ENCODE results near the gene ATP5F1E.
"Not testable (repeated sequence)": the region's sequence is repeated elsewhere in the genome, so short reads cannot be mapped to it uniquely, and the experiment has no call there.

The ATP5F1E gene

DNA sequence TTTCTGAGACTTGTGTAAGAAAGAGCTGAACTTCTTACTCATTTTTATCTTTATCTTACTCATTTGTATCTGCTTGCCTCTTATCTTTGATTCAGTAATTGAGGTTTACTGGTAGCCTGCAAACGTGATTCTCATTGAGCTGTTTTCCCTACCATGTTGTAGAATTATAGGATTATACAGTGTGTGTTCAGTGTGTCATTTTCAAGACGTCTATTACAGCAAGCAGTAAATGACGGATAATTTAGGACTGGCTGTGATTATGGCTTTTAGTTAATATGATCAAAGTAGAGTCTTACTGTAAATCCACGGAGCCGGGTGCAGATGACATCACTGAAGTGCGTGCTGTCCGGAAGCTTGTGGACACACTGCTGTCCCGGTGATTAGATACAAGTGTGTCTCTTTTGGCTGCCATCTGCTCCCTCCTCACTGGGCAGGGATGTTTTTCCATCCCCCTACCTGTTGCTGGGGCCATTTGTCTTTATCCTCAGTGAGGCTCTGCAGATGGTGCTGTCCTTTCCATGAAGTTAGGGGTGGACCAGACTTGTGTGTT, 45.1 kb downstream of the ATP5F1E start:
- no peak for DNase-seq

DNA sequence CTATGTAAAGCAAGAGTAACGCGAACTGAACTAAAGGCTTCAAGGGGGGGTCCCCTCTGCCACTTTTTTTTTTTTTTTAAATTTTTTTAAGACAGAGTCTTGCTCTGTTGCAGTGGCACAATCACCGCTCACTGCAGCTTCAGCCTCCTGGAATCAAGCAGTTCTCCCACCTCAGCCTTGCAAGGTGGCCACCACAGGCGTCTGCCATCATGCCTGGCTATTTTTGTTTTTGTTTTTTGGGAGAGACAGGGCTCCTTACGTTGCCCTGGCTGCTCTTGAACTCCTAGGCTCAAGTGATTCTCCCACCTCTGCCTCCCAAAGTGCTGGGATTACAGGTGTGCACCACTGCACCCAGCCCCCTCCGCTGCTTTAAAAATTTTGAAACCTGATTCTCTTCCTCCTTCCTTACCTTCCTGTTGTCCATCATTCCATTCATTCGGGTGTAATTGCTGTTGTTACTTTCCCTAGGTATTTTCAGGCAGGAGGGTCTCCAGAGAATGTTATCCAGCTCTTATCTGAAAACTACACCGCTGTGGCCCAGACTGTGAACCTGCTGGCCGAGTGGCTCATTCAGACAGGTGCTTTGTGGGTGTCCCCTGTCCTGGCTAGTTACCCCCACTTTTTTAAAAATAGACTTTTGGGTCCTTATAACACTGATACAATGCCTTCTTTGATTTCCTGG, 45.7 kb downstream of the ATP5F1E start:
- no peak for DNase-seq

DNA sequence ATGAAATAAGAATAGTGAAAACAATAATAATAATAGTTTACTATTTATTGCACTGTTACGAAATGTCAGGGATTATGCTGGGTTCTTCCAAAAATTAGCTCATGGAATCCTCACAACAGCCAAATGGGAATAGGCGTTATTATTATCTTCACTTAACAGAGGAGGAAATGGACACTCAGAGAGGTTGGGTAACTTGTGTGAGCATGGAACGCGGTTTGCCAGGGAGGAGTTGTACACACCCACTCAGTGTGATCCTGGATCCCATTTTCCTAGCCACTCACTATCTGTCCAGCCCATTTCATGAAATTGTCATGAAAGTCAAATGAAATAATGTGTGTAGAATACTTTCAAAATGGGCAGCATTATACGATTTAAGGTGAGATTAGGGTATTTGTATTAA, 46.5 kb downstream of the ATP5F1E start:
- no peak for DNase-seq

DNA sequence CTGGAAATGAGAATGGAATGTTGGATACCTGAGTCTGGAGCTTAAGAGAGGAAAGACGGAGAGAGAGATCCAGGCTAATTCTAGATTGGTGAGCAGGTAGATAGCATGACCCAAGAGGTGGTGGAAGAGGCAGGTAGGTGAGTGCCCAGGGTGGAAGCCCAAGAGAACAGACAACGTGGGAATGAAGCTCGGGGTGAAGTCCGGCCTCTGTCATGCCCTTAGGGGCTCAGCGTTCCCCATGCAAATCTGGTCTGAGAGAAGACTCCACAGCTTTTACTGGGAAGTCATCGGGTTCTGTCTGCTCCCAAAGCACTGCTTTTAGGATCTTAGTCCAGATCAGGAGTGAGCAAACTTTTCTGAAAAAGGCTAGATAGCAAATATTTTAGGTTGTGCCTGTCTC, 47.4 kb downstream of the ATP5F1E start:
- no peak for DNase-seq

DNA sequence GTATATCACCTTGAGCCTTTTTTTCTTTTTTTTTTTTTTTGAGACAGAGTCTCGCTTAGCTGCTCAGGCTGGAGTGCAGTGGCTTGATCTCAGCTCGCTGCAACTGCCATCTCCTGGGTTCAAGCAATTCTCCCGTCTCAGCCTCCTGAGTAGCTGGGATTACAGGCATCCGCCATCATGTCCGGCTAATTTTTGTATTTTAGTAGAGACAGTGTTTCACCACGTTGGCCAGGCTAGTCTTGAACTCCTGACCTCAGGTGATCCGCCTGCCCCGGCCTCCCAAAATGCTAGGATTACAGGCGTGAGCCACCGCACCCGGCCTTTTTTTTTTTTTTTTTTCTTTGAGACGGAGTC, 49.0 kb downstream of the ATP5F1E start:
- DNase-seq = not testable (repeated sequence)

DNA sequence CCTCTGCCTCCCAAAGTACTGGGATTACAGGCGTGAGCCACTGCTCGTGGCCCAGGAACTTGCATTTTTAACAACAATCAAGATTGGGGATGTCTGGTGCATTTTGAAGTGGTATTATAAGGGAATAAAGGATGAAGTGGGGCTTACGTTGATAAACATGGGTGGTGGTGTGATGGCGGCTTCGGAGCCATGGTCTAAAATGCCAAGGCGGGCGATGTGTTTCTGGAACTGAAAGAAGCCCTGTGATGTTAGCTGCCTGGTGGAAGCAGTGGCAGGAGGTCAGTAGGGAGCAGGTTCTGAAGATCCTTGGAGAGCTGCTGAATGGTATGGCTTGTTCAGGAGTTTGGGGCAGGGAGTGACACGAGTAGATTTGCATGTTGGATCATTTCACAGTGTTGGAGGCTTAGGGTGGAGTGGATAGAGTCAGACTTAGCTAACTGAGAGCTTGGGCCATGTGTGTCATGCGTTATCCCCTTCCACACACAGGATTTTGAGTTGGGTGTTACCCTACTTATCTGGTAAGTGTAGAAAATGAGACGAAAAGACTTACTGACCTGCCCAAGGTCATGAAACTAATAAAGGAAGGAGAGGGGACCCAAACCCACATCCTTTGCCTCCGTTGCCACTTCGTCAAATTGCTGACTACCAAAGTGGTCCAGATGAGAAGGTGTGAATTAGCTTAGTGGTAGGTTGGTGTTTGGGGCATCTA, 49.6 kb downstream of the ATP5F1E start:
- no peak for DNase-seq

DNA sequence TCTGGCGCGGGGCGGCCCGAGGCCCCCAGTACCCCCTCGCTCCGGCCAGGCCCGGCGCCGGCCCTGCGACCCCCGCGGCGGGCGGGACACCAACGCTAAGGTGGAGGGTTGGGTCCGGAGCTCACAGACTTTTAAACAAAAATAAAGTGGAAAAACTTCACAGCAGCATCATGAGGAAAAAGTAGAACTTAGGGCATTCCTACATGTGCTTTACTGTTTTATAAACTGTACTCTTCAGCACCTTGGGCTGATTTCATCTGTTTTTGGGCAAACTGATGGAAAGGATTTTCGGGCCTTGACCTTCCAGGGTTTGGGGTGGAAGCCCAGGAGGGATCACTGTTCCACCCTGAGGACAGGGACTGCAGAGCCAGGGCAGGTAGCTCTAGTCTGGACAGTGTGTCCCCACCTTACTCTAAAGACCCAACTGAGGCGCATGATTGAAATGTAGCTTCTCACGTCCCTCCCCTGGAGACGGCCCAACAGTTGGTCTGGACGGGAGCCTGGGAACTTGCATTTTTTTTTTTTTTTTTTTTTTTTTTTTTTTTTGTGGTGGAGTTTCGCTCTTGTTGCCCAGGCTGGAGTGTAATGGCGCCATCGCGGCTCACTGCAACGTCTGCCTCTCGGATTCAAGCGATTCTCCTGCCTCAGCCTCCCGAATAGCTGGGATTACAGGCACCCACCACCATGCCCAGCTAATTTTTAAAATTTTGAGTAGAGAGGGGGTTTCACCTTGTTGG, 50.3 kb downstream of the ATP5F1E start:
- DNase-seq = peak; percentile 54

DNA sequence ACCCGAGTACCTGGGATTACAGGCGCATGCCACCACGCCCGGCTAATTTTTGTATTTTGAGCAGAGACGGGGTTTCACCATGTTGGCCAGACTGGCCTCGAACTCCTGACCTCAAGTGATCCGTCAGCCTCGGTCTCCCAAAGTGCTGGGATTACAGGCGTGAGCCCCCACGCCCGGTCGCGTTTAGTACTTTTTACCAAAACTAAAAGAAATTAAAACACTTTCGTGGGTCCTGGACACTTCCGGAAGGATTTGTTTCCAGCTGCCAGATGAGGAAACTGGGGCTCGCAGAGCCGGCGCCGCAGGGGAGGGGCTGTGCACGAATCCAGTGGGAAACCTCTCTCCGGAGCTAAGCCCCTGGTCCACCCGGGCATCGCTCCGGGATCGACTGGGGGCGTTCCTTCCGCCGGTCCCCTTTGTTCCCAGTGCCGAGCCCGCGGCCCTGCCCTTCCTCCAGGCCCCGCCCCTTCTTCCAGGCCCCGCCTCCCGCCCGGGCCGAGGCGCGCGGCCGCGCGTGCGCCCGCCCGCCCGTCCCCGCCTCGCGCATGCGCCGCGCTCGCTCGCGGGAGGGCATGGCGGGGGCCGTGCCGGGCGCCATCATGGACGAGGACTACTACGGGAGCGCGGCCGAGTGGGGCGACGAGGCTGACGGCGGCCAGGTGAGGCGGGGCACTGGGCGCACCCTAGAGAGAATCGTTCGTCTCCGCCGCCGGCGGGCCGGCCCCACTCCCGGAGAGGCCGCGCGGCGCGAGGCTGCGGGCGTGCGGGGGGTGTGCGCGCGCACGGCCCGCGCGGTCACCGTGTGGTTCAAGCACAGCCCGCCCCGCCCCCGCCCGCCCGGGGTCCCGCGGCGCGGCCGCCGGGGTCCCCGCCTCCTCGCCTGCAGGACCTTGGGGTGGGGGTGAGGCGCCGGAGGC, 51.2 kb downstream of the ATP5F1E start, which contains the start of gene NELFCD:
NELFCD (plus strand) TSS at position 546 of the 917 bp plus-strand sequence; CDS start at position 600, 54 bp downstream.
- DNase-seq = peak; percentile 90

DNA sequence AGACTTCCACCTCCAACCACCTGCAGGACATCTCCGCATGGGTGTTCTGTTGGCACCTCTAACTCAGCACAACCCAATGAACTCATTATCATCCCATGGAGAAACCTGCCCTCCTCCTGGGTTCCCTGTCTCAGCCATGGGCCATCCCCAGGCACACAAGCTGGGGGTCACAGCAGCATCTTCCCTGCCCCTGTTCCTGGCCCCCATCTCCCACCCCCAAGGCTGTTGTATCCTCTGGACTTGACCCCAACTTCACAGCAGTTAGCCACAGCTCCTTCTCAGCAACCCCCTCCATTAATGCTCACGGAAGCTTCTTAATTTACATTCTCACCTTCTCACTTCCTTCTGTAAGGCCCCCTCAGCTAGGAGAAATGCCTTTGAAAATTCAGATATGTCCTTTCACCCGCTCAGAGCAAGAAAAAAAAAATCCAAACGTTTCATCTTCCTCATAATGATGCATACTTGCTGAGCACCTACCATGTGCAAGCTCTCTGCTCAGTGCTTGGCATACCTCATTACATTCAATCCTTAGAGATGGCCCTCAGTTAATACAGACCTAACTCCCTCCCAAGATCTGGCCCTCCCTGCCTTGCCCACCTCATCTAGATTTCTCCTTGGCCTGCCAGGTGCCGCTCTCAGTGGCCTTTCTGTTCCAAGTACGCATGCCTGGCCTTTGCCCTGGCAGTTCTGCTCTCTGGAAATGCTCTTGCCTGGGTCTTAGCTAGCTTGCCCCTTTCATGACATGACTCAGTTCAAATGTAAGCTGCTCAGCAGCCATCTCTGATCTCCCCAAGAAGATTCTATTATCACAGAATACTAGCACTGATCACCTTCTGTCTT, 53.6 kb downstream of the ATP5F1E start:
- DNase-seq = no peak

DNA sequence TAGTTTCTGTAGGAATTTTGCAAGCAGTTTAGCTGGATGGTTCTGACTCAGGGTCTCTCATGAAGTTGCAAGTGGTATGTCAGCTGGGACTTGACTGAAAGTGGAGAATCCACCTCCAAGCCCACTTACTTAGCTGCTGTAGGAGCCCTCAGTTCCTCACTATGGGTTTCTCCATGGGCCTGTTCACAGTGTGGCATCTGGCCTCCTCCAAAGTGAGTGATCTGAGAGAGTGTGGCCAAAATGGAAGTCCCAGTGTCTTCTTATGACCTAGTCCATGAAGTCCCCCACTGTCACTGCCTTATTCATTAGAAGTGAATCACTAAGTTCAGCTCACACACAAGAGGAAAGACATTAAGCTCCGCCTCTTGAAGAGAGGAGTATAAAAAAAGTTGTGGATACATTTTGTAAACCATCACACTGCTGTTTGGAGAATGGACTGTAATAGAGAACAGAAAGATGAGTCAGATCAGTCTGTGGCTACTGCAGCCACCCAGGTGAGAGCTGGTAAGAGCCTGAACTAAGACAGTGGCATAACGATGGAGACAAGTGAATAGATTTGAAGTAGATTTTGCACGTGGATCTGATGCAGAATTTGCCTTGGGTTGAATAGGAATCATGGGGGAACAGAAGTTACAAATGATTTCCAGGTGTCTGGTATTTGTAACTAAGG, 55.9 kb downstream of the ATP5F1E start:
- peak; percentile 19 for DNase-seq

Measured in RPMI8226 (cell line).